ENCODE measurements around the gene KRT9. TPM values are rescaled to one million over a fixed set of nuclear protein-coding genes. Genes with fewer than 3 reads are reported as not detected.
A peak's percentile ranks its signal among the peaks of the same experiment; 100 is the strongest.

Gene KRT9
- total and polyA plus RNA-seq, 2 experiments from 2014 or later = not detected

GRCh38 chr17:41520821-41521521, 50.9 kb downstream of the KRT9 start:
- H3K27ac ChIP-seq = peak overlapping the region; percentile 98
- WGBS (ENCODE audit: low lambda C conversion rate, missing lambda C conversion rate) = 53% methylated on average over 10 of the region's 10 CpGs

DNA sequence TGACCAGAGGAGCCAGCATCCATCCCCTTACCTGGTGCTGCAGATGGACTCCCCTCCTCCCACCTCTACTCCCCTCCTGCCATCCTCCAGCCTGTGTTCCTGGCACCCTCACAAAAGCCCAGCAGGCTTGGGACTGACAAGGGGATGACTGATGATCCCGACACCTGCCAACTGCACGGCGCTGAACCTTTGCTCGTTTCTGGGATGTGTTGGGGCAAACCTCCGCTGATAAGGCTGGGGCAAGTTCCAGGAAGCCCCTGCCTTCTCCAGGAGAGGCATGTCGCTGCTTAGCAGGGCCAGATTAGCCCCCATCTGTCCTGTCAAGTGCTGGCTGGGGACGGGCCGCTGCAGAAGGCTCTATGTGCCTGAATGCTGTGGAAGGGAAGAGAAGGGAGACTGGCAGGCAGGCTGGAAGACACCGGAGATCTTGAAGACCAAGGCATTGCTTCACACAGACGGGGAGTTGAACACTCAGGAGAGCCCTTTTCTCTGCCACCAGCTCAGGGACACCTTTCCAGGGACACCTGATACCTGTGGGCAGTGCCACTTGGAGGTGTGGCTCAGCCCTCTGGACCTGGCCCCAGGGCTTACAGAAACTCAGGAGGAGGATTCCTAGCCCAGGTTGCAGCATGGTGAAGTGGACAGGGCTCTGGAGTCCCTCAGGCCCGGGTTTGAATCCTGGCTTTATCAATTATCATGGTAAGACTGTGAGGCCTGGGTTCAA, 52.2 kb downstream of the KRT9 start:
- Histone ChIP-seq H3K27ac (peak overlapping the region; percentile 73), H3K4me3 (no peak overlapping the region), H3K4me2 (no peak overlapping the region), H3K9me2 (replicated peaks; ENCODE audit: insufficient read depth) (no peaks in the 10 kb centered on the region), H2AFZ (no peak overlapping the region), H3K4me1 (ENCODE audit: insufficient read depth) (peaks cover 47% of the 10 kb centered on the region), H3K9me3 (ENCODE audit: low read depth) (no peaks in the 10 kb centered on the region), H3K79me2 (no peaks in the 10 kb centered on the region), H4K20me1 (ENCODE audit: insufficient read depth, poor library complexity, severe bottlenecking) (peaks cover 3% of the 10 kb centered on the region), H3K27me3 (no peaks in the 10 kb centered on the region), H3K36me3 (replicated peaks; ENCODE audit: insufficient read depth, low read depth) (no peaks in the 10 kb centered on the region)
- no peak for DNase-seq (ENCODE audit: low spot score)
- TF ChIP-seq, protein P1, sequence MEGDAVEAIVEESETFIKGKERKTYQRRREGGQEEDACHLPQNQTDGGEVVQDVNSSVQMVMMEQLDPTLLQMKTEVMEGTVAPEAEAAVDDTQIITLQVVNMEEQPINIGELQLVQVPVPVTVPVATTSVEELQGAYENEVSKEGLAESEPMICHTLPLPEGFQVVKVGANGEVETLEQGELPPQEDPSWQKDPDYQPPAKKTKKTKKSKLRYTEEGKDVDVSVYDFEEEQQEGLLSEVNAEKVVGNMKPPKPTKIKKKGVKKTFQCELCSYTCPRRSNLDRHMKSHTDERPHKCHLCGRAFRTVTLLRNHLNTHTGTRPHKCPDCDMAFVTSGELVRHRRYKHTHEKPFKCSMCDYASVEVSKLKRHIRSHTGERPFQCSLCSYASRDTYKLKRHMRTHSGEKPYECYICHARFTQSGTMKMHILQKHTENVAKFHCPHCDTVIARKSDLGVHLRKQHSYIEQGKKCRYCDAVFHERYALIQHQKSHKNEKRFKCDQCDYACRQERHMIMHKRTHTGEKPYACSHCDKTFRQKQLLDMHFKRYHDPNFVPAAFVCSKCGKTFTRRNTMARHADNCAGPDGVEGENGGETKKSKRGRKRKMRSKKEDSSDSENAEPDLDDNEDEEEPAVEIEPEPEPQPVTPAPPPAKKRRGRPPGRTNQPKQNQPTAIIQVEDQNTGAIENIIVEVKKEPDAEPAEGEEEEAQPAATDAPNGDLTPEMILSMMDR (IDR thresholded peaks at IDR 0.05; ENCODE audit: poor library complexity) = no peak
- TF ChIP-seq EZH2phosphoT487 (IDR thresholded peaks at IDR 0.05; ENCODE audit: low read depth, severe bottlenecking, unreplicated experiment) (no peak), EZH2 (IDR thresholded peaks at IDR 0.05; ENCODE audit: borderline replicate concordance) (no peak)
- WGBS (ENCODE audit: low lambda C conversion rate, missing lambda C conversion rate) = 50% methylated on average over 11 of the region's 11 CpGs

More at GRCh38 chr17:41520821-41521521, 50.9 kb downstream of the KRT9 start:
- TF ChIP-seq EZH2 (IDR thresholded peaks at IDR 0.05; ENCODE audit: borderline replicate concordance) = no peak
- TF ChIP-seq, protein P1 (IDR thresholded peaks at IDR 0.05; ENCODE audit: poor library complexity) = no peak
- TF ChIP-seq EZH2phosphoT487 (IDR thresholded peaks at IDR 0.05; ENCODE audit: low read depth, severe bottlenecking, unreplicated experiment) = no peak
- no peak overlapping the region for H2AFZ ChIP-seq
- H3K9me2 ChIP-seq (replicated peaks; ENCODE audit: insufficient read depth) = no peaks in the 10 kb centered on the region
- peak; percentile 64 for DNase-seq (ENCODE audit: low spot score)
- H3K9me3 ChIP-seq (ENCODE audit: low read depth) = no peaks in the 10 kb centered on the region
- H3K79me2 ChIP-seq = peaks cover 3% of the 10 kb centered on the region
- peaks cover 13% of the 10 kb centered on the region for H4K20me1 ChIP-seq (ENCODE audit: insufficient read depth, poor library complexity, severe bottlenecking)
- H3K36me3 ChIP-seq (replicated peaks; ENCODE audit: insufficient read depth, low read depth) = no peaks in the 10 kb centered on the region
- H3K4me2 ChIP-seq = peak overlapping the region; percentile 53
- H3K27me3 ChIP-seq = no peaks in the 10 kb centered on the region
- no peak overlapping the region for H3K4me3 ChIP-seq
- peaks cover 47% of the 10 kb centered on the region for H3K4me1 ChIP-seq (ENCODE audit: insufficient read depth)

GRCh38 chr17:41518789-41519449, 52.9 kb downstream of the KRT9 start, which contains the start of gene KRT15:
TSS of gene KRT15 (minus strand) at chr17:41518890. CDS start at chr17:41518827, 63 bp downstream.
- H3K4me1 ChIP-seq (ENCODE audit: insufficient read depth) = peaks cover 46% of the 10 kb centered on the region
- TF ChIP-seq EZH2 (IDR thresholded peaks at IDR 0.05; ENCODE audit: borderline replicate concordance) = no peak
- TF ChIP-seq, protein P1 (IDR thresholded peaks at IDR 0.05; ENCODE audit: poor library complexity) = no peak
- no peak for TF ChIP-seq EZH2phosphoT487 (IDR thresholded peaks at IDR 0.05; ENCODE audit: low read depth, severe bottlenecking, unreplicated experiment)
- no peaks in the 10 kb centered on the region for H3K27me3 ChIP-seq
- H3K4me2 ChIP-seq = no peak within 1 kb of the TSS
- H4K20me1 ChIP-seq (ENCODE audit: insufficient read depth, poor library complexity, severe bottlenecking) = no peaks in the 10 kb centered on the region
- no peak for DNase-seq (ENCODE audit: low spot score)
- H2AFZ ChIP-seq = no peak within 1 kb of the TSS
- 72% methylated on average over 8 of the region's 8 CpGs for WGBS (ENCODE audit: low lambda C conversion rate, missing lambda C conversion rate)
- peak within 1 kb of the TSS; percentile 73 for H3K27ac ChIP-seq
- no peaks in the 10 kb centered on the region for H3K36me3 ChIP-seq (replicated peaks; ENCODE audit: insufficient read depth, low read depth)
- no peaks in the 10 kb centered on the region for H3K9me3 ChIP-seq (ENCODE audit: low read depth)
- no peak within 1 kb of the TSS for H3K4me3 ChIP-seq
- H3K9me2 ChIP-seq (replicated peaks; ENCODE audit: insufficient read depth) = no peaks in the 10 kb centered on the region
- no peaks in the 10 kb centered on the region for H3K79me2 ChIP-seq

Measured in hepatocyte (in vitro differentiated cells).